ENCODE data around the gene MCCC2.

- TF ChIP-seq, protein P1, sequence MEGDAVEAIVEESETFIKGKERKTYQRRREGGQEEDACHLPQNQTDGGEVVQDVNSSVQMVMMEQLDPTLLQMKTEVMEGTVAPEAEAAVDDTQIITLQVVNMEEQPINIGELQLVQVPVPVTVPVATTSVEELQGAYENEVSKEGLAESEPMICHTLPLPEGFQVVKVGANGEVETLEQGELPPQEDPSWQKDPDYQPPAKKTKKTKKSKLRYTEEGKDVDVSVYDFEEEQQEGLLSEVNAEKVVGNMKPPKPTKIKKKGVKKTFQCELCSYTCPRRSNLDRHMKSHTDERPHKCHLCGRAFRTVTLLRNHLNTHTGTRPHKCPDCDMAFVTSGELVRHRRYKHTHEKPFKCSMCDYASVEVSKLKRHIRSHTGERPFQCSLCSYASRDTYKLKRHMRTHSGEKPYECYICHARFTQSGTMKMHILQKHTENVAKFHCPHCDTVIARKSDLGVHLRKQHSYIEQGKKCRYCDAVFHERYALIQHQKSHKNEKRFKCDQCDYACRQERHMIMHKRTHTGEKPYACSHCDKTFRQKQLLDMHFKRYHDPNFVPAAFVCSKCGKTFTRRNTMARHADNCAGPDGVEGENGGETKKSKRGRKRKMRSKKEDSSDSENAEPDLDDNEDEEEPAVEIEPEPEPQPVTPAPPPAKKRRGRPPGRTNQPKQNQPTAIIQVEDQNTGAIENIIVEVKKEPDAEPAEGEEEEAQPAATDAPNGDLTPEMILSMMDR (conservative IDR thresholded peaks at IDR 0.05; ENCODE audit: low read length): no peak
- TF ChIP-seq EZH2phosphoT487 (IDR thresholded peaks at IDR 0.05; ENCODE audit: borderline replicate concordance, low read depth, low read length): no peak
Observed at GRCh38 chr5:71699751-71700150, 112.6 kb downstream of the MCCC2 start.
